GM06990 (cell line): ENCODE data around the gene TLE4.

Experiments used
- DNase-seq: peaks from one replicate; pipeline ENCODE4 v3.0.0-alpha.2; 2011; ENCODE audit not compliant: insufficient read length; ENCODE audit errors: extremely low read depth
- H3K27me3 ChIP-seq: replicated peaks from 2 replicates; pipeline ENCODE4 v1.6.0; 2011; ENCODE audit warnings: low read length; ENCODE audit not compliant: control insufficient read depth, insufficient read depth
- H3K36me3 ChIP-seq: 2 replicates; pipeline ENCODE4 v1.5.1; 2011; ENCODE audit warnings: low read length; ENCODE audit not compliant: control insufficient read depth, insufficient read depth
- H3K4me3 ChIP-seq: replicated peaks from 2 replicates; pipeline ENCODE4 v1.5.1; 2011; ENCODE audit warnings: low read depth, mild to moderate bottlenecking, control low read depth, low read length
- CTCF ChIP-seq: IDR thresholded peaks from 2 replicates; pipeline ENCODE4 v1.5.1; 2011; ENCODE audit warnings: low read length, control low read depth, mild to moderate bottlenecking, inconsistent platforms; ENCODE audit not compliant: insufficient read depth, poor library complexity, severe bottlenecking

The TLE4 gene

GRCh38 chr9:79759460-79759859 lies 187.7 kb downstream of the TLE4 start:
- DNase-seq: no peak
- Histone ChIP-seq H3K36me3 (no peaks in the 10 kb centered on the region), H3K27me3 (no peaks in the 10 kb centered on the region), H3K4me3 (no peak overlapping the region)
- no peak for TF ChIP-seq CTCF

- no peaks in the 10 kb centered on the region for H3K36me3 ChIP-seq
- no peak for TF ChIP-seq CTCF
- no peaks in the 10 kb centered on the region; the same call in 1 of the 2 replicates for H3K27me3 ChIP-seq
- no peak overlapping the region for H3K4me3 ChIP-seq
- DNase-seq: no peak
These were observed 190.3 kb downstream of the TLE4 start for GRCh38 chr9:79762070-79762469.

- no peak for TF ChIP-seq CTCF
- Histone ChIP-seq H3K36me3 (no peaks in the 10 kb centered on the region), H3K27me3 (no peaks in the 10 kb centered on the region; the same call in 1 of the 2 replicates), H3K4me3 (no peak overlapping the region)
- no peak for DNase-seq
These were observed 192.0 kb downstream of the TLE4 start for GRCh38 chr9:79763671-79764285.

- H3K36me3 ChIP-seq: no peaks in the 10 kb centered on the region
- no peak for DNase-seq
- no peaks in the 10 kb centered on the region; the same call in 1 of the 2 replicates for H3K27me3 ChIP-seq
- no peak for TF ChIP-seq CTCF
- H3K4me3 ChIP-seq: no peak overlapping the region
These were observed 192.6 kb downstream of the TLE4 start for GRCh38 chr9:79764374-79764773.

- no peaks in the 10 kb centered on the region; the same call in 1 of the 2 replicates for H3K27me3 ChIP-seq
- H3K4me3 ChIP-seq: no peak overlapping the region
- no peak for TF ChIP-seq CTCF
- H3K36me3 ChIP-seq: no peaks in the 10 kb centered on the region
- no peak for DNase-seq
These were observed 193.7 kb downstream of the TLE4 start for GRCh38 chr9:79765466-79765865.

GRCh38 chr9:79766091-79766490 lies 194.3 kb downstream of the TLE4 start:
- no peaks in the 10 kb centered on the region; the same call in 1 of the 2 replicates for H3K27me3 ChIP-seq
- no peak for TF ChIP-seq CTCF
- DNase-seq: no peak
- H3K36me3 ChIP-seq: no peaks in the 10 kb centered on the region
- no peak overlapping the region for H3K4me3 ChIP-seq
